CD14-positive monocyte (primary cell): ENCODE results near the gene AMOTL2. TPM values are rescaled to one million over a fixed set of nuclear protein-coding genes. Genes with fewer than 3 reads are reported as not detected.
A peak's percentile ranks its signal among the peaks of the same experiment; 100 is the strongest.

Experiments
- DNase-seq, 3 donors: peaks; one replicate each; pipeline ENCODE4 v3.0.0-alpha.2; 2011 to 2022
- H2AFZ ChIP-seq: 2 replicates; pipeline ENCODE4 v1.6.0; 2012; ENCODE audit warnings: mild to moderate bottlenecking, low read depth, low read length, inconsistent platforms; ENCODE audit not compliant: insufficient read depth, poor library complexity, severe bottlenecking
- H3K27ac ChIP-seq, 2 donors: 1 replicate in 1 of 2; 2 replicates in 1 of 2; pipeline ENCODE4 v1.5.1; 2012 to 2013; ENCODE audit warnings: low read length in 2 of 2, control low read depth in 1 of 2, inconsistent platforms in 1 of 2, low read depth in 1 of 2, mild to moderate bottlenecking in 1 of 2
- H3K27me3 ChIP-seq, 2 donors: one replicate each; pipeline versions ENCODE4 v1.6.0 to v1.6.1; 2011 to 2013; ENCODE audit warnings: low read length in 2 of 2; ENCODE audit not compliant: control insufficient read depth in 2 of 2, insufficient read depth in 2 of 2
- H3K36me3 ChIP-seq, 2 donors: replicated peaks in 1 of 2; 1 replicate in 1 of 2; 2 replicates in 1 of 2; pipeline versions ENCODE4 v1.5.1 to v1.6.1; 2012 to 2013; ENCODE audit warnings: low read length in 2 of 2, control low read depth in 1 of 2, inconsistent platforms in 1 of 2, mild to moderate bottlenecking in 1 of 2; ENCODE audit not compliant: insufficient read depth in 2 of 2, control insufficient read depth in 1 of 2
- H3K4me1 ChIP-seq, 2 donors: 1 replicate in 1 of 2; 2 replicates in 1 of 2; pipeline versions ENCODE4 v1.5.1 to v1.6.1; 2012 to 2013; ENCODE audit warnings: low read length in 2 of 2, control low read depth in 1 of 2, inconsistent platforms in 1 of 2, mild to moderate bottlenecking in 1 of 2, moderate library complexity in 1 of 2; ENCODE audit not compliant: insufficient read depth in 2 of 2, control insufficient read depth in 1 of 2
- H3K4me2 ChIP-seq: replicated peaks from 2 replicates; pipeline ENCODE3; 2012; ENCODE audit warnings: low read length, moderate library complexity, mild to moderate bottlenecking; ENCODE audit not compliant: poor library complexity, severe bottlenecking; ENCODE audit errors: extremely low read depth
- H3K4me3 ChIP-seq, 3 experiments: fragments of 200-600 bp in 1 of 3; sonication (generic) in 1 of 3; replicated peaks in 1 of 3; 1 replicate in 2 of 3; 2 replicates in 1 of 3; pipeline ENCODE4 v1.5.1; 2011 to 2013; ENCODE audit warnings: low read length in 3 of 3, mild to moderate bottlenecking in 3 of 3, control low read depth in 2 of 3, low read depth in 2 of 3, inconsistent platforms in 1 of 3, moderate library complexity in 1 of 3
- H3K79me2 ChIP-seq: 2 replicates; pipeline ENCODE4 v1.6.0; 2012; ENCODE audit warnings: mild to moderate bottlenecking, control low read depth, inconsistent platforms, low read length, moderate library complexity; ENCODE audit not compliant: insufficient read depth
- H3K9ac ChIP-seq: 2 replicates; pipeline ENCODE4 v1.6.0; 2017; ENCODE audit warnings: low read length, mild to moderate bottlenecking; ENCODE audit not compliant: insufficient read depth, poor library complexity, severe bottlenecking
- H3K9me3 ChIP-seq, 2 donors: replicated peaks in 1 of 2; 1 replicate in 1 of 2; 2 replicates in 1 of 2; pipeline versions ENCODE4 v1.5.1 to v1.6.1; 2012 to 2013; ENCODE audit warnings: low read length in 2 of 2, control low read depth in 1 of 2; ENCODE audit not compliant: control insufficient read depth in 1 of 2, insufficient read depth in 1 of 2
- H4K20me1 ChIP-seq: 2 replicates; pipeline ENCODE4 v1.6.0; 2012; ENCODE audit warnings: mild to moderate bottlenecking, low read length, control low read depth, moderate library complexity; ENCODE audit not compliant: insufficient read depth
- H3K27ac Mint-ChIP-seq, 7 donors: one replicate each; pipeline ENCODE4 v1.8.0; 2020; ENCODE audit warnings: mild to moderate bottlenecking in 7 of 7, mixed read lengths in 7 of 7, moderate library complexity in 6 of 7, inconsistent platforms in 2 of 7
- H3K27me3 Mint-ChIP-seq, 3 donors: one replicate each; pipeline ENCODE4 v1.8.0; 2021 to 2022; ENCODE audit warnings: low read depth in 3 of 3, mild to moderate bottlenecking in 3 of 3, mixed read lengths in 3 of 3, moderate library complexity in 3 of 3, inconsistent platforms in 1 of 3
- H3K36me3 Mint-ChIP-seq, 2 donors: one replicate each; pipeline ENCODE4 v1.8.0; 2020; ENCODE audit warnings: mixed read lengths in 2 of 2, inconsistent platforms in 1 of 2, mild to moderate bottlenecking in 1 of 2
- H3K4me1 Mint-ChIP-seq: one replicate; pipeline ENCODE4 v1.8.0; 2020; ENCODE audit warnings: mild to moderate bottlenecking, mixed read lengths
- H3K4me3 Mint-ChIP-seq, 2 donors: one replicate each; pipeline ENCODE4 v1.8.0; 2020; ENCODE audit warnings: mild to moderate bottlenecking in 2 of 2, mixed read lengths in 2 of 2, moderate library complexity in 1 of 2
- H3K9me3 Mint-ChIP-seq, 7 donors: one replicate each; pipeline ENCODE4 v1.8.0; 2020 to 2022; ENCODE audit warnings: mixed read lengths in 7 of 7, mild to moderate bottlenecking in 6 of 7, moderate library complexity in 6 of 7, inconsistent platforms in 2 of 7
- WGBS: methylation state at CpG from one replicate; pipeline ENCODE4 v1.1.5; 2013; ENCODE audit warnings: missing lambda C conversion rate; ENCODE audit not compliant: insufficient coverage; 5-methylcytosine and 5-hydroxymethylcytosine counted together
- intact Hi-C, 2 donors: fragments of 100-400 bp; cut with micrococcal nuclease; formaldehyde crosslinking; loops; one replicate each; pipeline versions ENCODE4 v1.15.0 to v1.15.1; 2023
- polyA plus RNA-seq, 3 donors: library from polyadenylated mRNA; depleted of rRNA in 1 of 3; unstranded in 2 of 3; stranded (reverse) in 1 of 3; fragments of 300-500 nt in 2 of 3; fragments of >200 nt in 1 of 3; fragmentation: Illumina TruSeq in 2 of 3; gene quantifications; 1 replicate in 2 of 3; 2 replicates in 1 of 3; pipeline ENCODE4 v1.2.3, GENCODE V29; 2012 to 2021
- TF ChIP-seq, protein P1 (sequence below): fragments of 200-600 bp; IDR thresholded peaks from one replicate; pipeline ENCODE4 v1.8.0; 2022; ENCODE audit warnings: antibody characterized with exemption, mild to moderate bottlenecking

Gene AMOTL2
- polyA plus RNA-seq, 3 donors: 0.01 TPM; not detected in 2

DNA sequence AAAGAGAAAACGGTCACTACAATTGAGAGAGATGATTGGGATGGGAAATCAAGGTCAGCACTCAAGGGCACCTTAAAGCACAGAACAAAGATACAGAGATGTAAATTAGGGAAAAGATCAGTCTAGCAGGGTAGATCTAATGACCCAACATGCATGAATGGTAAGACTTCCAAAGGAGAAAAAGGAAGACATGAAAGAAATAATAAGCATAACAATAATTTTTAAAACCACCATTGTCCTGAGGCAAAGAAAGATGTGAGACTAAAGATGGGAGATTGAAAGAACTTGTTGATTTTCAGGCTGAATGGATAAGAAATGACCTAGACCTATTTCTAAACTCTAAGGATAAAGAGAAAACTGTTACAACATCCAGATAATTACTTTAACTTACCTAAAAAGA lies 34.8 kb upstream of the AMOTL2 start:
- Histone ChIP-seq H3K27ac (no peak overlapping the region), H3K9ac (no peak overlapping the region), H4K20me1 (no peaks in the 10 kb centered on the region), H3K79me2 (no peaks in the 10 kb centered on the region), H3K27me3 (peaks cover 24 to 55% of the 10 kb centered on the region in 2 donors), H3K4me3 (no peak overlapping the region), H3K9me3 (no peaks in the 10 kb centered on the region), H3K4me1 (no peaks in the 10 kb centered on the region), H3K4me2 (no peak overlapping the region), H2AFZ (no peak overlapping the region), H3K36me3 (no peaks in the 10 kb centered on the region)
- H3K36me3 Mint-ChIP-seq: no peaks in the 10 kb centered on the region
- DNase-seq: no peak
- H3K4me3 Mint-ChIP-seq: peak overlapping the region in 1 of 2 donors; percentile 16
- H3K4me1 Mint-ChIP-seq: no peaks in the 10 kb centered on the region
- intact Hi-C loops: no loop called here
- no peak overlapping the region for H3K27ac Mint-ChIP-seq
- WGBS: no CpG with 5 or more reads among the region's 1 CpG
- H3K9me3 Mint-ChIP-seq: peaks cover 0 to 10% (median 2%) of the 10 kb centered on the region in 7 donors
- peaks cover 34 to 52% (median 39%) of the 10 kb centered on the region in 3 donors for H3K27me3 Mint-ChIP-seq
- TF ChIP-seq, protein P1, sequence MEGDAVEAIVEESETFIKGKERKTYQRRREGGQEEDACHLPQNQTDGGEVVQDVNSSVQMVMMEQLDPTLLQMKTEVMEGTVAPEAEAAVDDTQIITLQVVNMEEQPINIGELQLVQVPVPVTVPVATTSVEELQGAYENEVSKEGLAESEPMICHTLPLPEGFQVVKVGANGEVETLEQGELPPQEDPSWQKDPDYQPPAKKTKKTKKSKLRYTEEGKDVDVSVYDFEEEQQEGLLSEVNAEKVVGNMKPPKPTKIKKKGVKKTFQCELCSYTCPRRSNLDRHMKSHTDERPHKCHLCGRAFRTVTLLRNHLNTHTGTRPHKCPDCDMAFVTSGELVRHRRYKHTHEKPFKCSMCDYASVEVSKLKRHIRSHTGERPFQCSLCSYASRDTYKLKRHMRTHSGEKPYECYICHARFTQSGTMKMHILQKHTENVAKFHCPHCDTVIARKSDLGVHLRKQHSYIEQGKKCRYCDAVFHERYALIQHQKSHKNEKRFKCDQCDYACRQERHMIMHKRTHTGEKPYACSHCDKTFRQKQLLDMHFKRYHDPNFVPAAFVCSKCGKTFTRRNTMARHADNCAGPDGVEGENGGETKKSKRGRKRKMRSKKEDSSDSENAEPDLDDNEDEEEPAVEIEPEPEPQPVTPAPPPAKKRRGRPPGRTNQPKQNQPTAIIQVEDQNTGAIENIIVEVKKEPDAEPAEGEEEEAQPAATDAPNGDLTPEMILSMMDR: no peak

DNA sequence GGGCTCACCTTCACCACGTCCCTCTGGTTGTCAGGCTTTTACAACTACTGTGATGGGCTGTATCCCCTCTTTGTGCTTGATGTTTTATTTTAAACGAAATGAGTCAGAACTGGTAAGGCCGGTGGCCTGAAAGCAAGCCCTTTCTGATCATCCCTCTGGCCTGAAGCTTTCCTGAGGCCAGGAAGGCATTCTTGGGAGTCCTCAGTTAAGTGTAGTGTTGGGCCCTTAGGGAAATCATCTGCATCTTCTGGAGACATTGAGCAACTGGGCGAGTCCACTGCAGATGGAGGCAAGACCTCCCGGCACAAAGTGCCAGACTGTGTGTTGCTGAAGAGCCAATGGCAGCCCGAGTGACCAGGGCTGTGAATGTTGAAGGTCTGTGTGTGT lies 33.0 kb upstream of the AMOTL2 start:
- H3K27ac Mint-ChIP-seq: no peak overlapping the region
- Histone ChIP-seq H3K9me3 (peaks cover 0 to 5% of the 10 kb centered on the region in 2 donors), H3K4me2 (no peak overlapping the region), H3K79me2 (no peaks in the 10 kb centered on the region), H3K36me3 (no peaks in the 10 kb centered on the region), H2AFZ (no peak overlapping the region), H3K9ac (no peak overlapping the region), H3K4me1 (no peaks in the 10 kb centered on the region), H3K27me3 (peaks cover 24 to 55% of the 10 kb centered on the region in 2 donors), H3K27ac (no peak overlapping the region), H3K4me3 (no peak overlapping the region), H4K20me1 (no peaks in the 10 kb centered on the region)
- 98% methylated on average over 5 of the region's 6 CpGs for WGBS
- DNase-seq: no peak
- H3K4me1 Mint-ChIP-seq: no peaks in the 10 kb centered on the region
- H3K36me3 Mint-ChIP-seq: no peaks in the 10 kb centered on the region
- intact Hi-C loops: no loop called here
- H3K4me3 Mint-ChIP-seq: peak overlapping the region in 1 of 2 donors; percentile 36
- peaks cover 5 to 19% (median 8%) of the 10 kb centered on the region in 7 donors for H3K9me3 Mint-ChIP-seq
- peaks cover 37 to 56% (median 41%) of the 10 kb centered on the region in 3 donors for H3K27me3 Mint-ChIP-seq
- TF ChIP-seq, protein P1: no peak
